CD4-positive, alpha-beta T cell treated with Interleukin-17A for 4 hours (primary cell): ENCODE data around the gene SMYD3.

Source experiments
- DNase-seq: peaks from one replicate; pipeline ENCODE4 v3.0.0-alpha.2; 2020; ENCODE audit warnings: mixed read lengths

Gene SMYD3

GRCh38 chr1:246200738-246201137, 306.3 kb downstream of the SMYD3 start:
- DNase-seq: no peak

GRCh38 chr1:246200225-246200624, 306.9 kb downstream of the SMYD3 start:
- DNase-seq: no peak

GRCh38 chr1:246199086-246199645, 307.9 kb downstream of the SMYD3 start:
- no peak for DNase-seq

- DNase-seq: no peak
Observed at GRCh38 chr1:246198115-246198816, 308.8 kb downstream of the SMYD3 start.

- no peak for DNase-seq
Observed at GRCh38 chr1:246197076-246197475, 310.0 kb downstream of the SMYD3 start.

- no peak for DNase-seq
Observed at GRCh38 chr1:246195296-246195695, 311.8 kb downstream of the SMYD3 start.

GRCh38 chr1:246193537-246193936, 313.5 kb downstream of the SMYD3 start:
- no peak for DNase-seq

GRCh38 chr1:246189126-246189525, 318.0 kb downstream of the SMYD3 start:
- no peak for DNase-seq

GRCh38 chr1:246187834-246188372, 319.2 kb downstream of the SMYD3 start:
- no peak for DNase-seq

GRCh38 chr1:246184503-246184902, 322.6 kb downstream of the SMYD3 start:
- no peak for DNase-seq

GRCh38 chr1:246182149-246182851, 324.8 kb downstream of the SMYD3 start:
- DNase-seq: no peak

- no peak for DNase-seq
Observed at GRCh38 chr1:246181241-246181640, 325.8 kb downstream of the SMYD3 start.

GRCh38 chr1:246179401-246179800, 327.7 kb downstream of the SMYD3 start:
- no peak for DNase-seq

- DNase-seq: no peak
Observed at GRCh38 chr1:246178717-246179311, 328.3 kb downstream of the SMYD3 start.

- no peak for DNase-seq
Observed at GRCh38 chr1:246176126-246177024, 330.7 kb downstream of the SMYD3 start.

- no peak for DNase-seq
Observed at GRCh38 chr1:246170574-246171261, 336.4 kb downstream of the SMYD3 start.

- DNase-seq: no peak
Observed at GRCh38 chr1:246169486-246169885, 337.6 kb downstream of the SMYD3 start.

GRCh38 chr1:246169019-246169418, 338.1 kb downstream of the SMYD3 start:
- no peak for DNase-seq

GRCh38 chr1:246166841-246167240, 340.2 kb downstream of the SMYD3 start:
- DNase-seq: no peak

- DNase-seq: no peak
Observed at GRCh38 chr1:246165826-246166709, 341.0 kb downstream of the SMYD3 start.

- no peak for DNase-seq
Observed at GRCh38 chr1:246164764-246165163, 342.3 kb downstream of the SMYD3 start.
